Measurements from ENCODE around the gene ASCL5. TPM values are rescaled to one million over a fixed set of nuclear protein-coding genes. Genes with fewer than 3 reads are reported as not detected.

ASCL5 gene
- total RNA-seq, 1 donor from 2014 or later, result not detected

GRCh38 chr1:201084295-201084694 is 42.7 kb downstream of the ASCL5 start:
- DNase-seq, result peak; percentile 14

GRCh38 chr1:201083741-201084140 is 43.2 kb downstream of the ASCL5 start:
- DNase-seq, result no peak

GRCh38 chr1:201080135-201080534 is 46.8 kb downstream of the ASCL5 start:
- DNase-seq, result no peak

- DNase-seq, result no peak
Measured at GRCh38 chr1:201077736-201078135, 49.2 kb downstream of the ASCL5 start.

GRCh38 chr1:201077116-201077515 is 49.9 kb downstream of the ASCL5 start:
- DNase-seq, result no peak

- DNase-seq, result no peak
Measured at GRCh38 chr1:201076092-201076491, 50.9 kb downstream of the ASCL5 start.

GRCh38 chr1:201074018-201074417 is 53.0 kb downstream of the ASCL5 start:
- no peak for DNase-seq

GRCh38 chr1:201072922-201073321 is 54.1 kb downstream of the ASCL5 start:
- peak; percentile 2 for DNase-seq

- no peak for DNase-seq
Measured at GRCh38 chr1:201072149-201072548, 54.8 kb downstream of the ASCL5 start.

- DNase-seq, result no peak
Measured at GRCh38 chr1:201069636-201070035, 57.3 kb downstream of the ASCL5 start.

- no peak for DNase-seq
Measured at GRCh38 chr1:201068976-201069375, 58.0 kb downstream of the ASCL5 start.

- DNase-seq, result no peak
Measured at GRCh38 chr1:201066986-201067385, 60.0 kb downstream of the ASCL5 start.

- DNase-seq, result no peak
Measured at GRCh38 chr1:201065686-201066085, 61.3 kb downstream of the ASCL5 start.

GRCh38 chr1:201064806-201065205 is 62.2 kb downstream of the ASCL5 start:
- no peak for DNase-seq

Other genes starting within 250 kb of the ASCL5 start
- 16.4 TPM for gene INAVA, start 232.3 kb downstream of the ASCL5 start, total RNA-seq
- gene KIF21B, start 103.5 kb downstream of the ASCL5 start, total RNA-seq, result 1.6 TPM
- gene CACNA1S, start 14.8 kb downstream of the ASCL5 start, total RNA-seq, result 5.3 TPM
- 57.1 TPM for gene TMEM9, start 27.3 kb upstream of the ASCL5 start, total RNA-seq
- 3.6 TPM for gene IGFN1, start 63.6 kb upstream of the ASCL5 start, total RNA-seq
- 151 TPM for gene PKP1, start 156.3 kb upstream of the ASCL5 start, total RNA-seq

All from skin of body (tissue), 2 donors.